NCI-H2196 treated with DMSO at 0.1 percent for 48 hours (cell line): ENCODE data around the gene HAUS7.

ENCODE experiments used
- DNase-seq: peaks from one replicate; lab custom pipeline; 2025; ENCODE audit not compliant: unreplicated experiment; lab: John Stamatoyannopoulos, UW

HAUS7 gene

DNA sequence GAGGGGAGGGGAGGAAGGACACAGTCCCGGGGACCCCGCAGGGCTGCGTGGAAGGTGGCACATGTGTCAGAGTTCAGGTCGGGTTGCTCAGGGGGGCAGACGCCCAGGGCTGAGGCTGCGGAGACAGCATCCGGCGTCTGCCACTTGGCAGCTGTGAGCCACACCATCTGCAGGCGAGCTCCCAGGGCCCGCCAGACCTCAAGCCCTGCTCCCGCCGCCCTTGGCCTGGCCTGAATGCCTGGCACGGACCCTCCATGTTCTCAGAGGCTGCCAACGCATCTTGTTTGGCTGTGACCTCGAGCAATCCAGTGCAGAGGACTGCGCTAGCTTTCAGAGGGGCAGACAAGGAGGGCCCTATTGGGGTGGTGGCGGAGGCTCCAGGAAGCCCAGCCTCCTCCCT lies 29.5 kb upstream of the HAUS7 start:
- no peak for DNase-seq

DNA sequence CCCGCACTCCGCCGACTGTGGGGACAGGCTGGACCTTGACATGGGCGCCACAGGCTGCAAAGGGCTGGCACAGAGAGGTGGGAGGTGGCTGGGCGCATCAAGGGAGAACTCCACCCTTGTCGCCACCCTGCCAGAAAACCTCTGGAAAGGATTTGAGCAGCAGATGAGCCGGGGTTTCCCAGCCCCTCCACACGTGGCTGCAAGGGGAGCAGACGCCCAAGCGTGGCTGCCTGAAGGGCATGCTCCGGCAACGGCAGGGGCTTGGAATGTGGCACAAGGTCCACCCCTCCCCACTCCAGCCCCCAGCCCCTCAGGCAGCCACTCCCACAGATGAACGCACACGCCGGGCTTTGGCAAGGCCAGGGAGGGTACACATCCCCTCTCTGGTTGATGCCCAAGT lies 29.0 kb upstream of the HAUS7 start:
- DNase-seq, result no peak

DNA sequence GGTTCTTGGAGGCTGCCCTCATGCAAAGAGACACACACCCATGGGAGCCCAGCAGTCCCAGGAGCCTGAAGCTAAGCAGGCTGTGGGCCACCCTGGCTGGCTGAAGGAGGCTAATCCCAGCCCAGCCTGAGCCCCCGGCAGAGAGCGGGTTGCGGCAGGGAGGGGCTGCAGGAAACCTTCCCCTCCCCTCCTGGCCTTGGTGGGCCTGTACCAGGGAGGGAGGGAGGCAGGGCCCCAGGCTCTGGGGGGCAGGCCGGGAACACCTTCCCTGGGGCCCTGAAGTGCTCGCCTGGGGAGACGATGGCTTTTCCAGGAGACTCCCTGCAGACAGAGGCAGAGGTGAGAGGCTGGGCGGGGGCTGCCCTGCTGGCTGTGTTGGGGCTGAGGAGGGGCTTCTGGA lies 28.1 kb upstream of the HAUS7 start:
- DNase-seq, result no peak

DNA sequence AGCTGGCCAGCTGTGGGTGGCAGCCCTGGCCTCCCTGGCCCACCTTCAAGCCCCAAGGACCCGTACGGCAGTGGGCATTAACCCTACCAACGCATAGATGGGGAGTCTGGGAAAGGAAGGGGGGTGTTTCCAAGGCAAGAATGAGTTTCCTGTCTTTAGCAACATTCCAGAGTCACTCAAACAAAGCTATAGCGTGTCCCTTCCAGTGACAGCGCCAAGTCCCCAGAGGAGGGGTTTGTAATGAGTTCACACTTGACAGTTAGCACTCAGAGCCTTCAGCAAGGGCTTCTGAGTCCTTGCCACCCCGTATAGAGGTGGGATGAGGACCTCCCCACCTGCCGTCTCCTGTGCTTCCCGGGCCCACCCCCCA lies 26.2 kb upstream of the HAUS7 start:
- no peak for DNase-seq

DNA sequence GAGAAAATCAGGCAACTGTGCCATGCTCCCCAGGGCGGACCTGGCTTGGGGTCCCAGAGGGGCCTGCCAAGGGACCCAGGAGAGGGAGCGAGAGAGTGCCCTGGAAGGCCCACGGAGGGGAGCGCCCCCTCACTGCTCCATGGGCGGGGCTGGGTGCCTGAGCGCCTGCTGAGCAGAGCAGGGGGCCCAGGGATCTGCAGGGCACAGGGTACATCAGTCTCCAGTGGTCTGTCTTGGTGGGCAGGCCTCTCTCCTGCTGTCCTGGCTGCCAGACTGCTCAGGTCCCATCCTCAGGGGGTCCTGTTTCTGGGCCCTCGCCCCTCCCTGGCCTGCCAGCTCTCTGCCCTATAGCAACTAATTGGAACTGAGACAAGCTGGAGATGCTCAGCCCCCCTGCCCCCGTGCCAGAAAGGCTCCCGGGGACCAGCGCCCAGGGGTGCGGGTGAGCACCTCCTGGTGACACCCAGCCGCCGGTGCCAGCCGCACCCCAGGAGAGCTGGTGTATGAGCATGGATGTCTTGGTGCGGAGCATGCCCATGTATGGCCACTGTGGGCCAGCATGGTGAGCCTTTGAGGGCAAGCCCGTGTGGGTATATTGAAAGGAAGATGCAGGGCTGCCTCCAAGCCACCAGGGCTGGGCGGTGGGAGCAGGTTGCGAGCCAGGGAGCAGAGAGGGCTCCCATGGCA lies 25.7 kb upstream of the HAUS7 start:
- DNase-seq, result no peak

DNA sequence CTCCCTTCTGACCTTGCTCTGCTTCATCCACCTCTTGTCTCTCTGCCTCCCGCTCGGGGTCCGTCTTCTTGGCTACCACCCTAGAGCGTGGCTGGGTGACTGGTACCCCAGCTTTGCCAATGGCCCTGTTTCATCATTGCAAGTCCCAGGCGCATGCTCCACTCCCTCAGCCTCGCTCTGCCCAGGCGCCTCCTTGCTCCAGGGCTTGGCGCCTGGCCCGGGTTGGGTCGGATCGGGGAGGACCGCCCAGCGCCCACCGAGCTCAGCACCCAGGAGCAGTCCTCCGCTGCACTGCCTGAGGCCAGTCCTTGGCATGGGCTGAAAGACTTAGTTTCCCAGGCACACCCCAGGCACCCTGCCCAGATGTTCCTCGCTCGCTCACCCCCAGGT lies 25.0 kb upstream of the HAUS7 start:
- DNase-seq, result no peak

DNA sequence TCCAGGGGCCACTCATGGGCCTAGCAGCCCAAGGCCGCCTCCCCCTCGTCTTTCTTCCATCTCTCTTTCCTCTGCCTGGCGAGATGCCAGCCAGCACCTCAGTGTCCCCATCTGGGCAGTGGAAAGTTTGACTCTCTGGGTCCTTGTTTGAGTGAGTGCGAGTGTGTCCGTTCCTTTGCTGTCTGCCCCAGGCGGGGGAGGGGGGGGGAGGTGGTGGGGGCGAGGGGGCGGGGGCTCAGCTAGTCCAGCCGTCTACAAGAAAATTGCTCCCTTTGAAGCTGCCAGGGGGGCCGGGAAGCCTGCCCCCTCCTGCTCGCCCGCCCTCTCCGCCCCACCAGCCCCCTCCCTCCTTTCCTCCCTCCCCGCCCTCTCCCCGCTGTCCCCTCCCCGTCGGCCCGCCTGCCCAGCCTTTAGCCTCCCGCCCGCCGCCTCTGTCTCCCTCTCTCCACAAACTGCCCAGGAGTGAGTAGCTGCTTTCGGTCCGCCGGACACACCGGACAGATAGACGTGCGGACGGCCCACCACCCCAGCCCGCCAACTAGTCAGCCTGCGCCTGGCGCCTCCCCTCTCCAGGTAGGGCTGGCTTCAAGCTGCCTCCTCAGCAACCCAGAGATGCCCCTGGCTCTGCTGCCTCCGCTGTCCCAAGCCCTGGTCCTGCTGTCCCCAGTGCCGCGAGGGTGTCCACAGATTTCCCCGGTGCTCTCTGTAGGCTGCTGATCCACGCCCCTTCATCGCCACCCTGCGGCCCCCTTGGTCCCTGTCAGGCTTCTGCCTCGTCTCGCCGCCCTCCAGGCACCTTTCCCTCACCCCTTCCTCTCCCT lies 24.4 kb upstream of the HAUS7 start, which contains the start of gene BGN:
BGN (plus strand) TSS at position 440 of the 821 bp plus-strand sequence. CDS start 9,652 bp downstream, outside the sequence.
- no peak for DNase-seq

DNA sequence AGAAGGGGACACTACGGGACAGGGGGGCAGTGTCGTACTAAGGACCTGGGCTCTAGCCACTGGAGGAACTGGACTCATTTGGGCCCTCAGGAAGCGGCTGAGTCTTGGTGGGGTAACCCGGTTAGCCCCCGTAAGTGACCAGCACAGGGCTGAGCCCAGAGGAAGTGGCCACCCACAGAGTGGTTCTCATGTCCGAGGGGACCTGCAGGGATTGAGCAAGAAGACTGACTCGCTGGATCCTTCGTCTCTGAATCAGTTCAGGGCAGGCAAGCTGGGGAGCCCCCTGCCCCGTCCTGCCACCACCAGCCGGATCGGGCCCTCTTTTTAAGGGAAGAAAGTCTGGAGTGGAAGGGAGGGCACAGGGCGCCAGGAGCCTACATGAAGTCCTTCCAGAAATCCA lies 23.7 kb upstream of the HAUS7 start:
- DNase-seq, result no peak

DNA sequence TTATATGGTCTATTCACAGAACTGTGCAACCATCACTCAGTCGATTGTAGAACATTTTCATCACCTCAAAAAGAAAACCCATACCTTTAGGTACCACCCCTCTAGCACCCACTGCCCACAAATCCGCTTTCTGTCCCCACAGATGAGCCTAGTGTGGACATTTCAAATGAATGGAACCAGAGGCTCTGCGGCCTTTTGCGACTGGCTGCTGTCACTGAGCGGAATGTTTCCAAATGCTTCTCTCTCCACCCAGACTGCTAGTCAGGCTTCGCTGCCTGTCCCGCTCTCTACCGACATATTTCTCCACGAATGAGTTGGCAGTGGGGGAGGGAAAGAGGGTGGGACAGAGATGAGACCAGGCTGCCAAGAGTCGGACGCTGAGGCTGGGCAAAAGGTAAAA lies 22.7 kb upstream of the HAUS7 start:
- DNase-seq, result no peak

DNA sequence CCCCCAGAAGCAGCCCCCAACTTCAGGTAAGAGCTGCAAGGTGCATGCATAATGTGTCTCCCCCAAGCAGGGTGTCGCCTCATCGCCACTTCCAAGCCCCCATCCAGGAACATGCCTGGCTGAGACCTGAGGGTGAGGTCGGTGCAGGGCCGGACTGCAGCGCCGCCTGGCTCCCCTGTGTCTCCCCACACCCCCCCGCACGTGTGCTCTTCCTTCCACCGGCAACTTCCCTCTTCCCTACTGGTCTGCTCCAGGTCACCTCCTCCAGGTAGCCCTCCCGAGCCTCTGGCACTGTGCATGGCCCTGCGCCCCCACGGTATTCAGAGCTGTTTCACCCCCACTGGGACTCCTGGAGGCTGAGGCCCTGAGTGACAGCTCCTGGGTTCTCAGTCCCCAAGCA lies 22.2 kb upstream of the HAUS7 start:
- no peak for DNase-seq

DNA sequence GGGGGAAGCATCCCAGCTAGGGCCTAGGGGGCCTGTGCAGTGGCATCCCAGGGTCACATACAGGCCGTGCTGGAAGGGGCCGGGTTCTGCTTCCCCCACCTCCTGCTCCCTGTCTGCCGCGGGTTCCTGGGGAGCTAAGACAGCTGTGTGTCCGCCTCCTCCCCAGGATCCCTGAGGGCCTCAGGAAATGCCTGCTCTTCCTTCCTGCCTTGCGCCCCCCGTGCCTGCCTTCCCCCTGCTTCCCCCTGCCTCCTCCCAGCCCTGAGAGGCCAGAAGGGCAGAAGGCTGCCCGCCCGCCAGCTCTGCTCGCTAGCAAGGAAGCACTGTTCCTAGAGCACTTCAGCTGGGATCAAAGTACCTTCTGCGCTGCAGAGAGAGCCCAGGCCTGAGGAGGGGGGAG lies 21.5 kb upstream of the HAUS7 start:
- DNase-seq, result no peak

DNA sequence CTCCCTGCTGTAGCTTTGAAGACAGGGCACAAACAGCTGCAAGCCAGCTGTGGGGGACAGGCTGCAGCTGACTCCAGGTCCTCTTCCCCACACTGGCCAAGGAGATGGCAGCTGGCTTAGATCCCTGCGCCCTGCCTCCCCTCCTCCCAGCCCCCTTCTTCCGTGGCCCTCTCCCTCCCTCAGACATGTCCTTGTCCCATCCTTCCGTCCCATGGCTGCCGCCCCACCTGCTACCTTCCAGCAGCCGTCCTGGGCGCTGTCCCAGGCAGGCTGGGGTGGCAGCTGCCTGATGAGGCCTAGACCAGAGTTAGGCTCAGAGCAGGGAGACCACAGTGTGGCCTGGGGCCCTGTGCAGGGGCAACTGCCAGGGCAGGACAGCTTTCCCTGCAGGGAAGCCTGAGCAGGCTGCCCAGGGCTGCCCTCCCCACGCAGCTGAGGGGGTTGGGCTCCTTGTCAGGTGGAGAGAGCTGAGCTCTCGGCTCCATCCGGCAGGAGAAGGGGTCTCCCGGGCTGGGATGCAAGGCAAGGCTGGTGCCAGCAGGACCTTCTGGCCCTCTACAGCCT lies 21.1 kb upstream of the HAUS7 start:
- no peak for DNase-seq

DNA sequence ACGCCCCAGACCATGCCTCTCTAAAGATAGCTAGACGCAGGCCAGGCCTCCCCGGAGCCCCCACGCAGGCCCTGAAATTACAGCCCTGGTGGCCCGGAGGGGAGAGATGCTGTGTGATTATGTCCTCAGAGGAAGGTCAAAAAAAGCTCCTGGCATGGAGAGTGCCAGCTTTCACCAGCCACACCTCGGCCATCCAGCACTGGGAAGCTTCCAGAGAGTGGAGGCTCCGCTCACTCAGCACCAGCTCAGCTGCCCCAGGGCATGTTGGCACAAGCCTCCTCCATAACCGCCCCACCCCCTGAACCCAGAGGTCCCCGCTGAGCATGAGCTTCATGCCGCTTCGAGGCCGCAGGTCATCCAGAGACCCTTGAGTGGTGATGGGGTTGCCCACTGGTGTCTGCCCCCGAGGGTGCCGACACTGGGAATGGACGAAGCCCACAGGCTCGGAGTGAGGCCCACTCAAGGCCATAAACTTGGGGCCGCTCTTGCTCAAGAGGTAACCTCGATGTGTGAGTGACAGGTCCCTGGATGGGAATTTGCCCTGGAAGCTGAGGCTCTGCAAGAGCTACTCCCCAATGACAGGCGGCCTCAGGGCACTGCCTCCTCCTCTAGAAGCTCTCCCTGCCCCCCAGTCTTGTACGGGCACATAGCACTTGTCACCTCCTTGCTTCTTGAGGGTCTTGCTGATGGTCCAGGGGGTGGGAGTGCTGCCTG lies 20.0 kb upstream of the HAUS7 start:
- DNase-seq, result no peak

DNA sequence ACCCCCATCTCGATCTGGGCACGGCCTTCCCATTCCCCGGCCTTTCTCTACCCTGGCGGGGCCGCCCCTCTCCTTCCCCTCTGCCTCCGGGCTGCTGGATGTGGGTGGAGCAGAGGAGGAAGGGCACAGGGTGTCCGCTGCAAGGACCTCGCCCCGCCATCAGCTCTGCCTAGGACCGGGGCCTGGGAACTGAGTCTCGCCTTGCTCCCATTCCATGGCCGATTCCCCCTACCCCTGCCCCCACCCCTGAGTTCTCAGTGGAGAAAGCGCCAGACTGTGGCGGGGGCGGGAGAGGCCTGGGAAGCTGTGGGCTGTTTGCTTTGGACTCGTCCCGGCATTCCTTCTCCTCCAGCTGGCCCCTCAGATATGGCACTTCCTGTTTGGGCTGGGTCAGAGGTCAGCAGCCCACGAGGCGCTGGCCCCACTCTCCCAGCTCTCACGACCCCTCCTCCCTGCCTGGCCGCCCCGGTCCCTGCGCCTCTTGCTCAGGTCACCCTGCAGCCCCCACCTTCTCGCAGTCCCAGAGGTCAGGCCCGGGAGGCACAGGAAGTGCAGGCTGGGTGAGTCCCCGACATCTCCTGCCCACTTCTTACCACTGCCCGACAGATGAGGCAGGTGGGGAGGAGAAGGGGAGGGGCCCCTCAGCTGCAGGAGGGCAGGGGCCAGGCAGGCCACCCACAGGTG lies 18.0 kb upstream of the HAUS7 start:
- DNase-seq, result no peak

DNA sequence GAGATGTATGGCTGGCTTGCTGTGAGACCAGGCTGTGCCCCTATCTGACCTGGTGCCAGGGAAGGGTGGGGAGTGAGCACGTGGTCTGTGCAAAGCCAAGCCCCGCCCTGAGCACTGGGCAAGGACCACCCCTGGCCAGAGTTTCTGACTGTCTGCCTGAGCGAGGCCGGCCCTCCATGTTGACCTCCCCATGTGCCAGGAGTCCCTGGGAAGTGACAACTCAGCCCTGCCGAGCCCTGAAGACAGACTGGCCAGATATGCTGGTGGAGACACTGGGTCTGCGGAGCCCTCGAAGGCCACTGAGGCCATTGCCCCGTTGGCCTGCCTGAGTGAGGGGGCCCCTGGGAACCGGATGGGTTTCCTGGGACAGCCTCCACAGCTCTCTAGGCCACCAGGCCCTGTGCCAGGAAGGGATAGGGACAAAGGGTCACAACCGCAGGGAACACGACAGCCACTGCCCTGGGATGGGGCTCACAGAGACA lies 17.3 kb upstream of the HAUS7 start:
- no peak for DNase-seq

DNA sequence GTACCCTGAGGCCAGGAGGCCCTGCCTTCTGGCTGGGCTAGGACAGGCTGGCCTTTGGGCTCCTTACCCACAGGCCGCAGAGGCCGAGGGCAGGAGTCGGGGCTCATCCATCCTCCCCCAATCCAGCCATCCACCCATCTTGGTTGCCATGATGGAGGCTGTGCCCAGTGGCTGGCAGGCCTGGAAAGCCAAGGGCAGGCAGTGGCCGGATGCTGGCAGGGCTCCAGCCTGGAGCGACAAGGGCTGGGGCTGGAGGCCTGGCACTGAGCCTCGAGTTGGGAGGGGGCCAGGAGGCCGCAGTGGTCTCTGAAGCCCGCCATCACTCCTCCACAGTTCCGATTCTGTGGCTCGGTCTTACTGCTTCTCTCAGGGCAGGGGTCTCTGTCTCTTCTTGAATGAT lies 15.8 kb upstream of the HAUS7 start:
- no peak for DNase-seq

DNA sequence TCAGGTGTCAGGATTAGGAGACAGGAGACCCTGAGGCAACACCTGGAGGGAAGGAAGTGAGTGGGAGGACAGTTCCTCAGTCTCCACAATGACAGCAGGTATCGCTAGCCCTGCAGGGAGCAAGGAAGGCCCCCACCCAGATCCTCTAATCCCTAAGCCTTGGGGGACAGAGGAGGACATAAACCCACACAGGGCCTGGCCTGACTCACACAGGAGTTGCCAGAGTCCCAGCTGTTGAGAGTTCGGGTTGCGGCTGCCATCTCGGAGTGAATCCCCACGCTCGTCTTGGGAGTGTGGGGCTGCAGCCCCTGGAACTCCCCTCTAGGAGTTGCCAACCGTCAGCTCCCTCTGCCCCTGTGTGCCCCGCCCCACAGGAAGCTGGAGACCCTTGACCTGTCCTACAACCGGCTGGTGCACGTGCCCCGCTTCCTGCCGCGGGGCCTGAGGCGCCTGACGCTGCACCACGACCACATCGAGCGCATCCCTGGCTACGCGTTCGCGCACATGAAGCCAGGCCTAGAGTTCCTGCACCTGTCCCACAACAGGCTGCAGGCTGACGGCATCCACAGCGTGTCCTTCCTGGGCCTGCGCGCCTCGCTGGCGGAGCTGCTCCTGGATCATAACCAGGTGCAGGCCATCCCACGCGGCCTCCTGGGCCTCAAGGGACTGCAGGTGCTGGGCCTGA lies 15.2 kb upstream of the HAUS7 start:
- no peak for DNase-seq

DNA sequence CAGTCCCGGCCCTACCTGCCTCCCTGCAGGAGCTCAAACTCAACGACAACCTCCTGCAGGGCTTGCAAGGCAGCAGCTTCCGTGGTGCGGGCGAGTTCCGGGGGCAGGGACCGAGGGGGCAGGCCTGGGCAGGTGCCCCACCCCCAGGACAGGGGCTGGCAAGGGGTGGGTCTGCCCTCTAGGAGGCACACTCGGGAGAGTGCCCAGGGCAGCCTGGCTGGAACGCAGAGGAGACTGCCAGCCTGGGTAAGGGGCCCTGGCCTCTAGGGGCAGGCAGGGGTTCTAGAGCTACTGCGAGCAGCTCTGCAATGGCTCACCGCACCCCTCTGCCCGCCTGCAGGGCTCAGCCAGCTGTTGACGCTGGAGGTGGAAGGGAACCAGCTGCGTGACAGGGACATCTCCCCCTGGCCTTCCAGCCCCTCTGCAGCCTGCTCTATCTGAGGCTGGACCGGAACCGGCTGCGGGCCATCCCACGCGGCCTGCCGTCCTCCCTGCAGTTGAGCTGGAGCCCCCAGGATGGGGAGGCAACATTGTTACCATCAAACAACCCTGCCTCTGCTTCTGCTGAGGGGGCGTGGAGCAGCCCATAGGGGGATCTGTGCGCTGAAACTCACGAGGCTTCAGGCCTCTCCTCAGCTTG lies 12.1 kb upstream of the HAUS7 start:
- no peak for DNase-seq

DNA sequence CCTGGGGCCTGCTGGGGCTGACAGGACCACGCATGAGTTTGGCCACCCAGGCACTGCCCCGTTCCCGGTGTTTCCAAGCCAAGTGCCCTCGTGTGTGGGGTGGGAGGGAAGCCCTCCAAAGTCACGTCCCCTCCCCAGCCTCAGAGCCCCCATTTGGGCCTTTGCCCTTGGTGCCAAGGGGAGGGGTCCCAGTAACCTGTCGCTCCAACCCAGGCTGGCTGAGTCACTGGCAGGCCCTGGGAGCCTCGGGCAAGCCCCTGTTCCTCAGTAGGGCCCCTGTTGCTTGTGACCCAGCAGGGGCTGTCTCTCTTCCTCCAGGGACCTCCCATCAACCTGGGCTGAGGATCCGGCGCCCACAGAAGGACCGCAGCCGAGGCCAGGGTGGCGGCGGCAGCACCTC lies 10.7 kb upstream of the HAUS7 start:
- DNase-seq, result no peak

DNA sequence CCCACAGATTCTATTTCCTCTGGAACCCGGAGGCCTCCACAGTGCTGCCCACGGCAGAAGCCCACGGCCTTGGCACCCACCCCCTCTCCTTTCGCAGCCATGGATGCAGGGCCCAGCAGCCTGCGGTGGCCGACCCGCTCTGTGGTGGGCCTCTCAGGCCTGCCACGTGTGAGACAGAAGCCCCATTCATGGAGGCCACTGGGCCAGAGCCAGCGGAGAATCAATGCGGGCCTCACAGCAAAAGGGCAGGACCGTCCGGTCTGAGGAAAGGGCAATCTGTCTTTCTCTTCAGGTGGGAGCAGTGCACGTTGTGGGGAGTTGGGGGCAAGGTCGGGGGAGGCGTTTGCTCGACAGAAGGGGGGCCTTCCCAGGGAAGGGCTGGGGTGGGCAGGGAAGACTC lies 8.4 kb upstream of the HAUS7 start:
- DNase-seq, result no peak
